K562 (cell line): Measurements from ENCODE around the gene HAPLN3. TPM values are rescaled to one million over a fixed set of nuclear protein-coding genes. Genes with fewer than 3 reads are reported as not detected.

Experiments used
- CREM ChIP-seq: IDR thresholded peaks from 2 replicates; pipeline ENCODE4 v1.6.1; 2014; ENCODE audit warnings: antibody characterized with exemption, low read depth
- CTBP1 ChIP-seq: fragments of 450-650 bp; IDR thresholded peaks from 2 replicates; pipeline ENCODE4 v1.6.1; 2016; ENCODE audit warnings: borderline replicate concordance
- NCOA1 ChIP-seq: fragments of 450-650 bp; IDR thresholded peaks from 2 replicates; pipeline ENCODE4 v1.6.1; 2016; ENCODE audit warnings: low read depth
- NFE2L1 ChIP-seq: fragments of 450-650 bp; IDR thresholded peaks from 2 replicates; pipeline ENCODE4 v1.6.1; 2016; ENCODE audit warnings: missing genetic modification characterization, low read depth, mild to moderate bottlenecking, missing compliant biosample characterization, moderate library complexity, borderline replicate concordance
- NFIC ChIP-seq: fragments of 450-650 bp; IDR thresholded peaks from 2 replicates; pipeline ENCODE4 v1.6.1; 2017; ENCODE audit warnings: mild to moderate bottlenecking, inconsistent platforms
- NR2C2 ChIP-seq, 2 experiments: fragments of 200-800 bp in 1 of 2; sonication (Bioruptor generic) in 1 of 2; sonication (generic) in 1 of 2; formaldehyde crosslinking in 1 of 2; IDR thresholded peaks; 2 replicates each; pipeline versions ENCODE4 v1.6.1 to v1.8.0; 2016 to 2022; ENCODE audit warnings: mild to moderate bottlenecking in 1 of 2, missing compliant biosample characterization in 1 of 2, missing genetic modification characterization in 1 of 2, missing genetic modification reagents in 1 of 2
- OTX1 ChIP-seq: fragments of 450-650 bp; formaldehyde crosslinking; IDR thresholded peaks from 2 replicates; pipeline ENCODE4 v1.4.0; 2022; ENCODE audit warnings: mild to moderate bottlenecking
- PPARD ChIP-seq: fragments of 250-450 bp; sonication (Bioruptor Pico); IDR thresholded peaks from 2 replicates; pipeline ENCODE4 v1.8.0; 2022; ENCODE audit warnings: inconsistent platforms, mild to moderate bottlenecking, moderate library complexity
- TFAM ChIP-seq: fragments of 250-450 bp; sonication (Bioruptor Pico); conservative IDR thresholded peaks from 2 replicates; pipeline ENCODE4 v1.5.0; 2021; ENCODE audit warnings: mild to moderate bottlenecking, moderate library complexity
- THRAP3 ChIP-seq: fragments of 450-650 bp; IDR thresholded peaks from 2 replicates; pipeline ENCODE4 v1.6.1; 2016; ENCODE audit warnings: mild to moderate bottlenecking, inconsistent platforms, borderline replicate concordance
- THRB ChIP-seq: fragments of 450-650 bp; formaldehyde crosslinking; conservative IDR thresholded peaks from 2 replicates; pipeline ENCODE4 v1.4.0; 2022; ENCODE audit warnings: mild to moderate bottlenecking, missing genetic modification characterization
- TRIM24 ChIP-seq, 2 experiments: fragments of 450-650 bp; IDR thresholded peaks; 2 replicates each; pipeline ENCODE4 v1.6.1; 2016
- XRCC5 ChIP-seq: fragments of 200-400 bp; formaldehyde crosslinking; IDR thresholded peaks from 2 replicates; pipeline ENCODE4 v1.6.1; 2017; ENCODE audit warnings: low read depth, mild to moderate bottlenecking, low read length
- polyA plus RNA-seq, 8 experiments: library from polyadenylated mRNA; depleted of rRNA in 4 of 8; stranded (reverse) in 5 of 8; unstranded in 3 of 8; fragments of >200 nt; fragmentation: Nextera tagmentation in 2 of 8; fragmentation: Illumina TruSeq in 1 of 8; extraction: Ambion mirVana in 2 of 8; extraction: Trizol in 1 of 8; gene quantifications; 2 replicates each; pipeline versions ENCODE4 v1.2.1 to v1.2.3, GENCODE V29; 2011 to 2014; ENCODE audit warnings: inconsistent platforms in 1 of 8, missing spikeins in 1 of 8
- total RNA-seq, 7 experiments: library from RNA; depleted of rRNA in 6 of 7; stranded (reverse); fragments of >200 nt in 6 of 7; fragmentation: Illumina TruSeq in 2 of 7; extraction: Trizol in 2 of 7; gene quantifications; 2 replicates each; pipeline versions ENCODE4 v1.2.1 to v1.2.3, GENCODE V29; 2011 to 2021; ENCODE audit warnings: low replicate concordance in 1 of 7
- TF ChIP-seq, protein P1 (sequence below), 2 experiments: IDR thresholded peaks; 2 replicates each; pipeline ENCODE4 v1.6.1; 2012; ENCODE audit warnings: improper control_type of control experiment in 2 of 2, low read depth in 2 of 2, low read length in 2 of 2, borderline replicate concordance in 1 of 2
- TF ChIP-seq, protein P2 (sequence below): sonication (generic); IDR thresholded peaks from 2 replicates; pipeline ENCODE4 v1.6.1; 2016
- TF ChIP-seq, protein P3 (sequence below): fragments of 250-450 bp; sonication (Bioruptor Pico); IDR thresholded peaks from 2 replicates; pipeline ENCODE4 v1.4.0; 2020
- TF ChIP-seq, protein P4 (sequence below): fragments of 450-650 bp; IDR thresholded peaks from 2 replicates; pipeline ENCODE4 v1.6.1; 2016; ENCODE audit warnings: mild to moderate bottlenecking

Gene HAPLN3
- total and polyA plus RNA-seq, 9 of the 15 experiments (the other 6 are each of a cell fraction or from before 2014, with no cell fraction given): 0.04 to 2.4 (median 0.65) TPM

- TF ChIP-seq, protein P1, sequence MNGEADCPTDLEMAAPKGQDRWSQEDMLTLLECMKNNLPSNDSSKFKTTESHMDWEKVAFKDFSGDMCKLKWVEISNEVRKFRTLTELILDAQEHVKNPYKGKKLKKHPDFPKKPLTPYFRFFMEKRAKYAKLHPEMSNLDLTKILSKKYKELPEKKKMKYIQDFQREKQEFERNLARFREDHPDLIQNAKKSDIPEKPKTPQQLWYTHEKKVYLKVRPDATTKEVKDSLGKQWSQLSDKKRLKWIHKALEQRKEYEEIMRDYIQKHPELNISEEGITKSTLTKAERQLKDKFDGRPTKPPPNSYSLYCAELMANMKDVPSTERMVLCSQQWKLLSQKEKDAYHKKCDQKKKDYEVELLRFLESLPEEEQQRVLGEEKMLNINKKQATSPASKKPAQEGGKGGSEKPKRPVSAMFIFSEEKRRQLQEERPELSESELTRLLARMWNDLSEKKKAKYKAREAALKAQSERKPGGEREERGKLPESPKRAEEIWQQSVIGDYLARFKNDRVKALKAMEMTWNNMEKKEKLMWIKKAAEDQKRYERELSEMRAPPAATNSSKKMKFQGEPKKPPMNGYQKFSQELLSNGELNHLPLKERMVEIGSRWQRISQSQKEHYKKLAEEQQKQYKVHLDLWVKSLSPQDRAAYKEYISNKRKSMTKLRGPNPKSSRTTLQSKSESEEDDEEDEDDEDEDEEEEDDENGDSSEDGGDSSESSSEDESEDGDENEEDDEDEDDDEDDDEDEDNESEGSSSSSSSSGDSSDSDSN (IDR thresholded peaks at IDR 0.05; ENCODE audit: borderline replicate concordance in 1 of 2, low read depth in 2 of 2, low read length in 2 of 2): peak in 1 of 2 experiments; percentile 56; a peak in 1 of 4 replicates
- TF ChIP-seq XRCC5: no peak
- peak; percentile 78 for TF ChIP-seq CREM
- TF ChIP-seq CTBP1: peak; percentile 96
- TF ChIP-seq NCOA1: 0 out of 2 replicates have a peak, but pooled peaks have one; percentile 31
- TF ChIP-seq TFAM (CRISPR knock-in tag): no peak
- 0 out of 2 replicates have a peak, but pooled peaks have one; percentile 49 for TF ChIP-seq THRAP3
- TF ChIP-seq, protein P2, sequence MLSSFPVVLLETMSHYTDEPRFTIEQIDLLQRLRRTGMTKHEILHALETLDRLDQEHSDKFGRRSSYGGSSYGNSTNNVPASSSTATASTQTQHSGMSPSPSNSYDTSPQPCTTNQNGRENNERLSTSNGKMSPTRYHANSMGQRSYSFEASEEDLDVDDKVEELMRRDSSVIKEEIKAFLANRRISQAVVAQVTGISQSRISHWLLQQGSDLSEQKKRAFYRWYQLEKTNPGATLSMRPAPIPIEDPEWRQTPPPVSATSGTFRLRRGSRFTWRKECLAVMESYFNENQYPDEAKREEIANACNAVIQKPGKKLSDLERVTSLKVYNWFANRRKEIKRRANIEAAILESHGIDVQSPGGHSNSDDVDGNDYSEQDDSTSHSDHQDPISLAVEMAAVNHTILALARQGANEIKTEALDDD: no peak
- TF ChIP-seq THRB (CRISPR knock-in tag): peak; percentile 95
- TF ChIP-seq OTX1: peak; percentile 66; the same call in 1 of the 2 replicates
- peak in 1 of 2 experiments; percentile 62; a peak in 1 of 4 replicates for TF ChIP-seq TRIM24 (IDR thresholded peaks at IDR 0.05)
- TF ChIP-seq, protein P3, sequence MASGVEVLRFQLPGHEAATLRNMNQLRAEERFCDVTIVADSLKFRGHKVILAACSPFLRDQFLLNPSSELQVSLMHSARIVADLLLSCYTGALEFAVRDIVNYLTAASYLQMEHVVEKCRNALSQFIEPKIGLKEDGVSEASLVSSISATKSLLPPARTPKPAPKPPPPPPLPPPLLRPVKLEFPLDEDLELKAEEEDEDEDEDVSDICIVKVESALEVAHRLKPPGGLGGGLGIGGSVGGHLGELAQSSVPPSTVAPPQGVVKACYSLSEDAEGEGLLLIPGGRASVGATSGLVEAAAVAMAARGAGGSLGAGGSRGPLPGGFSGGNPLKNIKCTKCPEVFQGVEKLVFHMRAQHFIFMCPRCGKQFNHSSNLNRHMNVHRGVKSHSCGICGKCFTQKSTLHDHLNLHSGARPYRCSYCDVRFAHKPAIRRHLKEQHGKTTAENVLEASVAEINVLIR (CRISPR knock-in tag): peak; percentile 35; the same call in 1 of the 2 replicates
- TF ChIP-seq PPARD (CRISPR knock-in tag): no peak
- TF ChIP-seq NFIC: peak; percentile 29
- 0 out of 2 replicates have a peak, but pooled peaks have one; percentile 16 for TF ChIP-seq NR2C2 (CRISPR knock-in tag; IDR thresholded peaks at IDR 0.05)
- TF ChIP-seq NR2C2 (tag; IDR thresholded peaks at IDR 0.05): peak; percentile 60
- no peak for TF ChIP-seq NFE2L1
- TF ChIP-seq, protein P4, sequence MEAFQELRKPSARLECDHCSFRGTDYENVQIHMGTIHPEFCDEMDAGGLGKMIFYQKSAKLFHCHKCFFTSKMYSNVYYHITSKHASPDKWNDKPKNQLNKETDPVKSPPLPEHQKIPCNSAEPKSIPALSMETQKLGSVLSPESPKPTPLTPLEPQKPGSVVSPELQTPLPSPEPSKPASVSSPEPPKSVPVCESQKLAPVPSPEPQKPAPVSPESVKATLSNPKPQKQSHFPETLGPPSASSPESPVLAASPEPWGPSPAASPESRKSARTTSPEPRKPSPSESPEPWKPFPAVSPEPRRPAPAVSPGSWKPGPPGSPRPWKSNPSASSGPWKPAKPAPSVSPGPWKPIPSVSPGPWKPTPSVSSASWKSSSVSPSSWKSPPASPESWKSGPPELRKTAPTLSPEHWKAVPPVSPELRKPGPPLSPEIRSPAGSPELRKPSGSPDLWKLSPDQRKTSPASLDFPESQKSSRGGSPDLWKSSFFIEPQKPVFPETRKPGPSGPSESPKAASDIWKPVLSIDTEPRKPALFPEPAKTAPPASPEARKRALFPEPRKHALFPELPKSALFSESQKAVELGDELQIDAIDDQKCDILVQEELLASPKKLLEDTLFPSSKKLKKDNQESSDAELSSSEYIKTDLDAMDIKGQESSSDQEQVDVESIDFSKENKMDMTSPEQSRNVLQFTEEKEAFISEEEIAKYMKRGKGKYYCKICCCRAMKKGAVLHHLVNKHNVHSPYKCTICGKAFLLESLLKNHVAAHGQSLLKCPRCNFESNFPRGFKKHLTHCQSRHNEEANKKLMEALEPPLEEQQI: no peak
These were observed 43.6 kb upstream of the HAPLN3 start (continued) for GRCh38 chr15:88938802-88939485.
